Fibroblast of the aortic adventitia (primary cell): ENCODE data around the gene MAP3K4. TPM values are rescaled to one million over a fixed set of nuclear protein-coding genes. Genes with fewer than 3 reads are reported as not detected.
A peak's percentile ranks its signal among the peaks of the same experiment; 100 is the strongest.

Experiments used
- DNase-seq: peaks from one replicate; pipeline ENCODE4 v3.0.0-alpha.2; 2010; ENCODE audit warnings: low read depth
- H3K4me3 ChIP-seq: 2 replicates; pipeline ENCODE4 v1.5.1; 2011; ENCODE audit warnings: low read depth, mild to moderate bottlenecking, control low read depth, low read length, moderate library complexity
- CTCF ChIP-seq: IDR thresholded peaks from 2 replicates; pipeline ENCODE4 v1.5.1; 2011; ENCODE audit warnings: mild to moderate bottlenecking, low read length, control low read depth, inconsistent platforms; ENCODE audit not compliant: insufficient read depth
- total RNA-seq: library from RNA; depleted of rRNA; stranded (reverse); fragments of >200 nt; gene quantifications from 2 replicates; pipeline ENCODE4 v1.2.3, GENCODE V29; 2012; ENCODE audit warnings: low replicate concordance

Gene MAP3K4
- total RNA-seq, 1 donor: 25.0 TPM

- DNase-seq: no peak
- TF ChIP-seq CTCF: no peak
- no peak overlapping the region for H3K4me3 ChIP-seq
Measured at GRCh38 chr6:161082215-161082614, 90.6 kb downstream of the MAP3K4 start.

- no peak for TF ChIP-seq CTCF
- H3K4me3 ChIP-seq: no peak overlapping the region
- DNase-seq: no peak
Measured at GRCh38 chr6:161085246-161085645, 93.7 kb downstream of the MAP3K4 start.

- no peak overlapping the region for H3K4me3 ChIP-seq
- no peak for TF ChIP-seq CTCF
- no peak for DNase-seq
Measured at GRCh38 chr6:161088676-161089328, 97.2 kb downstream of the MAP3K4 start.

DNA sequence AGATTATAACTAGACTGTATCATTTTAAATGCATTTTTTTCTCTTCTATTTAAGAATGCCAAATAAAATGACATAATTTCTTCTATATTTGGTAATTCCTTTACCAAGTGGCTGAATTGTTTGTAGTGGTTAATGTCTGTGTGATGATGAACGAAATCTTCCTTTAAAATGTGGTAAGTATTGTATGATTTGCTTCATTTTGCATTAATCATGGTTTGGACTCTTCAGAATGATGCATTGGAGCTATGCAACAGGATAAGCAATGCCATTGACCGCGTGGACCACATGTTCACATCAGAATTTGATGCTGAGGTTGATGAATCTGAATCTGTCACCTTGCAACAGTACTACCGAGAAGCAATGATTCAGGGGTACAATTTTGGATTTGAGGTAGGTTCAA, 99.6 kb downstream of the MAP3K4 start:
- DNase-seq: no peak
- H3K4me3 ChIP-seq: no peak overlapping the region
- TF ChIP-seq CTCF: no peak

DNA sequence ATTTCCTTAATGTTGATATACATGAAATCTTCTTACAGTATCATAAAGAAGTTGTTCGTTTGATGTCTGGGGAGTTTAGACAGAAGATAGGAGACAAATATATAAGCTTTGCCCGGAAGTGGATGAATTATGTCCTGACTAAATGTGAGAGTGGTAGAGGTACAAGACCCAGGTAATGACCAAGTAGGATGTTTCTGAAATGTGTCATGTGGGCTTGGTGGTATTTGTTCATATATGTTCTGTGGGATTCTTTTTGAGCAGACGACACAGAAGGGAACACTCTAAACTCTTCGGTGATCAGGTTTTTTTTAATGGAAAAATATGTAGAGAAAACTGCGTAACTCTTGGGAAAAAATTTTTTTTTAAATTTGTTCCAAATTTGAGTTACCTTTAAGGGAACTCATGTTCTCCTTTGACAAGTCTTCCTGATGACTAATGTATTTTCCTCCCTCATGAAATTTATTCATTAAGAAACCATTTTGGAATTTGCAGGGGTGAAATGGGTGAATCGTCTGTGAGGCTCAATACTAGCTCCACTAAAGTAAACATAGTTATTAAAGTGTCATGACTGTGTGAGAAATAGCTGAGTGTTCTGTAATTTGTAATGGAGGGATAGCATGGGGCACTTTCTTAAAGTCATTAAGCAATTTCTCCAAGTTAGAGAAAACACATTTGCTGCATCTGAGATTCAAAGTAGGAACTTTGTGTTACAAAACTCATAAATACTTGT, 100.6 kb downstream of the MAP3K4 start:
- H3K4me3 ChIP-seq: no peak overlapping the region
- peak; percentile 12 for DNase-seq
- no peak for TF ChIP-seq CTCF

GRCh38 chr6:161094955-161095354, 103.4 kb downstream of the MAP3K4 start:
- DNase-seq: no peak

More at GRCh38 chr6:161094955-161095354, 103.4 kb downstream of the MAP3K4 start:
- H3K4me3 ChIP-seq: no peak overlapping the region
- TF ChIP-seq CTCF: no peak
